Vagina (tissue), 2 donors: ENCODE results near the gene CCDC28B.

Experiments
- POLR2A ChIP-seq, 2 donors: fragments of 450-650 bp; IDR thresholded peaks; one replicate each; pipeline ENCODE4 v1.6.1; 2017; ENCODE audit warnings: antibody characterized with exemption in 2 of 2, mild to moderate bottlenecking in 2 of 2, moderate library complexity in 2 of 2
- POLR2AphosphoS5 ChIP-seq, 2 donors: sonication (generic); formaldehyde crosslinking; IDR thresholded peaks; one replicate each; pipeline ENCODE4 v1.9.0; 2017; ENCODE audit warnings: antibody characterized with exemption in 2 of 2, mild to moderate bottlenecking in 2 of 2, low read depth in 1 of 2; ENCODE audit not compliant: insufficient read depth in 1 of 2
- TF ChIP-seq, protein P1 (sequence below), 3 experiments: fragments of 450-650 bp in 2 of 3; fragments of 200-600 bp in 1 of 3; sonication (generic) in 1 of 3; IDR thresholded peaks; one replicate each; pipeline ENCODE4 v1.5.1; 2017 to 2019; ENCODE audit warnings: antibody characterized with exemption in 3 of 3, mild to moderate bottlenecking in 2 of 3, moderate library complexity in 2 of 3

DNA sequence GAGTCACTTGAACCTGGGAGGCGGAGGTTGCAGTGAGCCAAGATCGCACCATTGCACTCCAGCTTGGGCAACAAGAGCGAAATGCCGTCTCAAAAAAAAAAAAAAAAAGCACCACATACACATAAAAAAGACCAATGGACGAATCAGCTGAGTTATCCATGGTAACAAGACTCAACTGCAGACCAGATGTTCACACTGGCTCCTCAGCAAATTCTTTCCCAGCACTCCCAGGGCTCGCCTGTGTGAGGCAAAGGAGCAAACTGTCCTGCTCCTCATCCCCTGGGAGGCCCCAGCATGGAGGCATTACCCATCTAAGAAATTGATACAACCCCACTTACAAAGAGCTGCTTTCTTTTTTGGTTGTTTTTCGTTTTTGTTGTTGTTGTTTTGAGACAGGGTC is 18.6 kb downstream of the CCDC28B start:
- TF ChIP-seq, protein P1, sequence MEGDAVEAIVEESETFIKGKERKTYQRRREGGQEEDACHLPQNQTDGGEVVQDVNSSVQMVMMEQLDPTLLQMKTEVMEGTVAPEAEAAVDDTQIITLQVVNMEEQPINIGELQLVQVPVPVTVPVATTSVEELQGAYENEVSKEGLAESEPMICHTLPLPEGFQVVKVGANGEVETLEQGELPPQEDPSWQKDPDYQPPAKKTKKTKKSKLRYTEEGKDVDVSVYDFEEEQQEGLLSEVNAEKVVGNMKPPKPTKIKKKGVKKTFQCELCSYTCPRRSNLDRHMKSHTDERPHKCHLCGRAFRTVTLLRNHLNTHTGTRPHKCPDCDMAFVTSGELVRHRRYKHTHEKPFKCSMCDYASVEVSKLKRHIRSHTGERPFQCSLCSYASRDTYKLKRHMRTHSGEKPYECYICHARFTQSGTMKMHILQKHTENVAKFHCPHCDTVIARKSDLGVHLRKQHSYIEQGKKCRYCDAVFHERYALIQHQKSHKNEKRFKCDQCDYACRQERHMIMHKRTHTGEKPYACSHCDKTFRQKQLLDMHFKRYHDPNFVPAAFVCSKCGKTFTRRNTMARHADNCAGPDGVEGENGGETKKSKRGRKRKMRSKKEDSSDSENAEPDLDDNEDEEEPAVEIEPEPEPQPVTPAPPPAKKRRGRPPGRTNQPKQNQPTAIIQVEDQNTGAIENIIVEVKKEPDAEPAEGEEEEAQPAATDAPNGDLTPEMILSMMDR (IDR thresholded peaks at IDR 0.05): no peak
- no peak for TF ChIP-seq POLR2A (IDR thresholded peaks at IDR 0.05)
- no peak for TF ChIP-seq POLR2AphosphoS5 (IDR thresholded peaks at IDR 0.05; ENCODE audit: insufficient read depth in 1 of 2, low read depth in 1 of 2)
